ENCODE data around the gene UBASH3A. TPM values are rescaled to one million over a fixed set of nuclear protein-coding genes. Genes with fewer than 3 reads are reported as not detected.
"Not testable (repeated sequence)": the region's sequence is repeated elsewhere in the genome, so short reads cannot be mapped to it uniquely, and the experiment has no call there.

UBASH3A gene
- total RNA-seq, 1 donor from 2014 or later, result 1.5 TPM

GRCh38 chr21:42407476-42407875 is 3.8 kb downstream of the UBASH3A start:
- Histone ChIP-seq H3K36me3 (no peaks in the 10 kb centered on the region), H3K27me3 (peaks cover 3% of the 10 kb centered on the region), H3K9me3 (no peaks in the 10 kb centered on the region), H3K4me3 (no peak overlapping the region), H3K4me1 (no peaks in the 10 kb centered on the region), H3K27ac (no peak overlapping the region)
- no peak for TF ChIP-seq CTCF (IDR thresholded peaks at IDR 0.05)
- DNase-seq (peak; percentile 44), ATAC-seq (no peak)
- intact Hi-C loops (cut with DNase I), result no loop called here

- H3K36me3 ChIP-seq; H3K27ac ChIP-seq; H3K4me3 ChIP-seq; intact Hi-C loops (cut with DNase I); ATAC-seq; H3K4me1 ChIP-seq; H3K27me3 ChIP-seq; DNase-seq; H3K9me3 ChIP-seq: not testable (repeated sequence)
Observed at GRCh38 chr21:42408718-42409117, 5.0 kb downstream of the UBASH3A start.

GRCh38 chr21:42409366-42409765 is 5.7 kb downstream of the UBASH3A start:
- DNase-seq (peak; percentile 6), ATAC-seq (no peak)
- no peaks in the 10 kb centered on the region for H3K36me3 ChIP-seq
- H3K4me3 ChIP-seq, result no peak overlapping the region
- no peaks in the 10 kb centered on the region for H3K9me3 ChIP-seq
- intact Hi-C loops (cut with DNase I), result no loop called here
- peaks cover 3% of the 10 kb centered on the region for H3K27me3 ChIP-seq
- no peak for TF ChIP-seq CTCF (IDR thresholded peaks at IDR 0.05)
- H3K4me1 ChIP-seq, result no peaks in the 10 kb centered on the region
- H3K27ac ChIP-seq, result no peak overlapping the region

- H3K27me3 ChIP-seq, result peaks cover 3% of the 10 kb centered on the region
- TF ChIP-seq CTCF (IDR thresholded peaks at IDR 0.05), result no peak
- H3K4me1 ChIP-seq, result no peaks in the 10 kb centered on the region
- intact Hi-C loops (cut with DNase I), result no loop called here
- peak; percentile 16 for DNase-seq
- H3K4me3 ChIP-seq, result no peak overlapping the region
- no peaks in the 10 kb centered on the region for H3K9me3 ChIP-seq
- no peaks in the 10 kb centered on the region for H3K36me3 ChIP-seq
- no peak overlapping the region for H3K27ac ChIP-seq
- no peak for ATAC-seq
Observed at GRCh38 chr21:42411197-42411869, 7.6 kb downstream of the UBASH3A start.

- no peaks in the 10 kb centered on the region for H3K4me1 ChIP-seq
- ATAC-seq (no peak), DNase-seq (peak; percentile 60)
- no peaks in the 10 kb centered on the region for H3K9me3 ChIP-seq
- H3K4me3 ChIP-seq, result no peak overlapping the region
- no peak for TF ChIP-seq CTCF (IDR thresholded peaks at IDR 0.05)
- peaks cover 3% of the 10 kb centered on the region for H3K27me3 ChIP-seq
- no peaks in the 10 kb centered on the region for H3K36me3 ChIP-seq
- H3K27ac ChIP-seq, result no peak overlapping the region
- intact Hi-C loops (cut with DNase I), result no loop called here
Observed at GRCh38 chr21:42411891-42412635, 8.4 kb downstream of the UBASH3A start.

GRCh38 chr21:42412636-42412933 is 8.9 kb downstream of the UBASH3A start:
- TF ChIP-seq CTCF (IDR thresholded peaks at IDR 0.05), result no peak
- Histone ChIP-seq H3K27ac (no peak overlapping the region), H3K27me3 (peaks cover 3% of the 10 kb centered on the region), H3K9me3 (no peaks in the 10 kb centered on the region), H3K4me1 (no peaks in the 10 kb centered on the region), H3K4me3 (no peak overlapping the region), H3K36me3 (no peaks in the 10 kb centered on the region)
- intact Hi-C loops (cut with DNase I), result no loop called here
- ATAC-seq (no peak), DNase-seq (no peak)

All from upper lobe of right lung (tissue), 1 donor.